ENCODE results near the gene FRK.

DNA sequence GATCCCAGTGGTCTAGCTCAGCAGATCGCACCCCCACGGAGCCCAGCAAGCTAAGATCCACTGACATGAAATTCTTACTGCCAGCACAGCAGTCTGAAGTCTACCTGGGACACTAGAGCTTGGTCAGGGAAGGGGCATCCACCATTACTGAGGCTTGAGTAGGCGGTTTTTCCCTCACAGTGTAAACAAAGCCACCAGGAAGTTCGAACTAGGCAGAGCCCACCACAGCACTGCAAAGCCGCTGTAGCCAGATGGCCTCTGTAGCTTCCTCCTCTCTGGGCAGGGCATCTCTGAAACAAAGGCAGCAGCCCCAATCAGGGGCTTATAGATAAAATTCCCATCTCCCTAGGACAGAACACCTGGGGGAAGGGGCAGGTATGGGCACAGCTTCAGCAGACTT, 18.8 kb downstream of the FRK start:
- TF ChIP-seq ZBTB21 (tag by site-specific recombination; IDR thresholded peaks at IDR 0.05) (no peak), ATF2 (tag by site-specific recombination; IDR thresholded peaks at IDR 0.05; ENCODE audit: low read depth) (no peak), ZNF768 (tag by site-specific recombination; IDR thresholded peaks at IDR 0.05) (no peak), ZNF416 (tag by site-specific recombination; IDR thresholded peaks at IDR 0.05) (no peak)
- TF ChIP-seq, protein P1, sequence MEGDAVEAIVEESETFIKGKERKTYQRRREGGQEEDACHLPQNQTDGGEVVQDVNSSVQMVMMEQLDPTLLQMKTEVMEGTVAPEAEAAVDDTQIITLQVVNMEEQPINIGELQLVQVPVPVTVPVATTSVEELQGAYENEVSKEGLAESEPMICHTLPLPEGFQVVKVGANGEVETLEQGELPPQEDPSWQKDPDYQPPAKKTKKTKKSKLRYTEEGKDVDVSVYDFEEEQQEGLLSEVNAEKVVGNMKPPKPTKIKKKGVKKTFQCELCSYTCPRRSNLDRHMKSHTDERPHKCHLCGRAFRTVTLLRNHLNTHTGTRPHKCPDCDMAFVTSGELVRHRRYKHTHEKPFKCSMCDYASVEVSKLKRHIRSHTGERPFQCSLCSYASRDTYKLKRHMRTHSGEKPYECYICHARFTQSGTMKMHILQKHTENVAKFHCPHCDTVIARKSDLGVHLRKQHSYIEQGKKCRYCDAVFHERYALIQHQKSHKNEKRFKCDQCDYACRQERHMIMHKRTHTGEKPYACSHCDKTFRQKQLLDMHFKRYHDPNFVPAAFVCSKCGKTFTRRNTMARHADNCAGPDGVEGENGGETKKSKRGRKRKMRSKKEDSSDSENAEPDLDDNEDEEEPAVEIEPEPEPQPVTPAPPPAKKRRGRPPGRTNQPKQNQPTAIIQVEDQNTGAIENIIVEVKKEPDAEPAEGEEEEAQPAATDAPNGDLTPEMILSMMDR (tag by site-specific recombination; IDR thresholded peaks at IDR 0.05), result no peak

Measured in HEK293 (cell line).